HG03280 (cell line): Measurements from ENCODE around the gene ACER1.
"Not testable (repeated sequence)": the region's sequence is repeated elsewhere in the genome, so short reads cannot be mapped to it uniquely, and the experiment has no call there.

Experiments
- ATAC-seq: cut with Tn5 transposase; IDR thresholded peaks from one replicate; pipeline ENCODE4 v1.9.1; 2021; ENCODE audit warnings: mild to moderate bottlenecking, moderate library complexity; ENCODE audit not compliant: unreplicated experiment

Gene ACER1

GRCh38 chr19:6292006-6292405 lies 41.4 kb downstream of the ACER1 start:
- no peak for ATAC-seq

- no peak for ATAC-seq
Measured at GRCh38 chr19:6288737-6289136, 44.7 kb downstream of the ACER1 start.

DNA sequence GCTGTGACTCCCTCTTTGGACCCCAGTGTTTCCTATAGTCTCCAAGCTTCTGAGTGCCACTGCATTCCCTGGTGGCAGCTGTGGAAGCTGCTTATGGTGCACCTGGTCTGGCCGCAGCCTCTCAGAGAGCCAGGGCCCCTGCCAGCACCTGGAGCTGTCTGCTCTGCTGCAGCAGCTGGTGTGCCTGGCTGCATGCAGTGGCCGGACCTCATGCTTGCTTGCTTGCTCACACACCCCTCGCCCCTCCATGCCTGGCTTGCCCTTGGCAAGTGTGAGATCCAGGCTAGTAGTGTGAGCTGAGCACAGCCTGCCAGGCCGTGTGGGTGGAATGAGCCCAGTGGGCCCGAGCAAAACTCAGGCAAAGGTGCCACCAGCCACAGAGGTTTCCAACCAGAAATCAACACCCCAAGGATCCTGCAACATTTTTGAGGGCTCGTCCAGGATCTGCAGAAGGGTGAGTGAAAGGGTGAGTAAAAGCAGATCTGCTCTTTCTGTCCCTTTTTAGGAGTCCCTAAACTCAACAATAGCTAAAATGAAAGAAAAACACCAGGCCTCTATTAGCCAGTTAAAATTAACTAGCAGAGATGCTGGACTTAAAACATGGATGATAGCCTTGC lies 46.0 kb downstream of the ACER1 start:
- ATAC-seq = no peak

GRCh38 chr19:6286676-6287075 lies 46.7 kb downstream of the ACER1 start:
- ATAC-seq = no peak

- ATAC-seq = not testable (repeated sequence)
Measured at GRCh38 chr19:6282393-6282792, 51.0 kb downstream of the ACER1 start.

GRCh38 chr19:6279931-6280591 lies 53.4 kb downstream of the ACER1 start, which contains the start of gene MLLT1:
TSS of gene MLLT1 (minus strand) at chr19:6279975. CDS start at chr19:6279784, 191 bp downstream.
- peak; percentile 95 for ATAC-seq

- peak; percentile 31 for ATAC-seq
Measured at GRCh38 chr19:6279620-6279930, 53.8 kb downstream of the ACER1 start.

- no peak for ATAC-seq
Measured at GRCh38 chr19:6278740-6279619, 54.4 kb downstream of the ACER1 start.

GRCh38 chr19:6278051-6278450 lies 55.4 kb downstream of the ACER1 start:
- ATAC-seq = no peak

- ATAC-seq = no peak
Measured at GRCh38 chr19:6276447-6276846, 57.0 kb downstream of the ACER1 start.

GRCh38 chr19:6275170-6275744 lies 58.2 kb downstream of the ACER1 start:
- ATAC-seq = no peak

DNA sequence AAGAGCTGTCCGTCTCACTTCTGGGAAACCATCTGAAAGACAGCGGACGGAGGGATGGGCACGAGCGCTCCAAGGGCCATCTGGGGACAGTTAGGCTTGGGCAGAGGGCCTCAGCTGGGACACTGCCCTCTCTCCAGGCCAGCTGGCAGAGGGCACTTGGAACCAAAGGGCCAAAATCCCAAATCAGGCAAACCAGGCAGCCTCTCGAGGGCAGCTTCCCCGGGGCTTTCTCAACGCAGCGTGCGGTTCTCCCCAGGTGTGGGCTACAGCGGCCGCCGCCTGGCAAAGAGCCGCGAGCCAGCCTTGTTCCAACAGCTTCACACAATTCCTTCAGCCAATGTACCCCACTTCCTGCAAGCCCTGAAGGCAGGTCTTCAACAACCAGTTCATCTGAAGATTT lies 58.7 kb downstream of the ACER1 start:
- ATAC-seq = no peak

DNA sequence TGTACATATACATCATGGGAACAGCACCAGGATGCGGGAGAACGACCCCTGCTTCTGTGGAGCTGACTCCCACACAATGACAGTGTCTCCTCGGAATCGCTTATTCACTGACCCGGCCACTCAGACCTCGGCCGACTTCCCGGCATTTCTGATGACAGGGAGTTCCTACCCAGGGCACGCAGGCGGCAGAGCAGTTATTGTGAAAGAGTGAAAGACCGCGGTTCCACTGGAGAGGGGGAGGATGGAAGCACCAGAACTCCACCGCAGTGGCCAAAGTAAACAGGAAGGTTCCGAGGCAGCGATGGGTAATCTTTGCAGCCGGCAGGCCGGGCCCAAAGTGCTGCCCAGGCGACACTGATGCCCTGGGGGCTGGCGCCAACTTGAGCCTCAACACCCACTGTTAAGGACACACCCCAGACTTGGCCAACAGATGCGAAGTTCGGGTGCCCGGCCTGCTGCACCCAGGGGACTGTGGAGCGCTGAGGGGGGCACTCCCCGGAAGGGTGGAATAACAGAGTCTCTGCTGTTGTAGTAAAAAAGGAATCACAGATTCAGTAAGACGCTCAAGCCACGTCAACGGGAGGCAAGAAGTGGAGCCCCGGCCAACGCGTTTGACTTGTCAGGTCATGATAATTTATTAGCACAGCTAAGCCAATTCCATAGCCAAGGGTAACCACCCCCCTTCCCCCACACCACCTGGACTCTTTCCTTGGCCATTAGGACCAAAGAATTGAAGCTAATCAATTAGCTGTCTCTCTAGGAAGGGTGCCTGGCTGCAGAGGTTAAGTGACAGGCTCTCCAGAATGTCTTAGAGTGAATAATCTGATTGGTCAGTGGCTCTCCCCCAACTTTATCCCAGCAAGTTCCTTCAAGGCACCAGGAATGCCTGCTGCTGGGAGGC lies 59.5 kb downstream of the ACER1 start:
- no peak for ATAC-seq

DNA sequence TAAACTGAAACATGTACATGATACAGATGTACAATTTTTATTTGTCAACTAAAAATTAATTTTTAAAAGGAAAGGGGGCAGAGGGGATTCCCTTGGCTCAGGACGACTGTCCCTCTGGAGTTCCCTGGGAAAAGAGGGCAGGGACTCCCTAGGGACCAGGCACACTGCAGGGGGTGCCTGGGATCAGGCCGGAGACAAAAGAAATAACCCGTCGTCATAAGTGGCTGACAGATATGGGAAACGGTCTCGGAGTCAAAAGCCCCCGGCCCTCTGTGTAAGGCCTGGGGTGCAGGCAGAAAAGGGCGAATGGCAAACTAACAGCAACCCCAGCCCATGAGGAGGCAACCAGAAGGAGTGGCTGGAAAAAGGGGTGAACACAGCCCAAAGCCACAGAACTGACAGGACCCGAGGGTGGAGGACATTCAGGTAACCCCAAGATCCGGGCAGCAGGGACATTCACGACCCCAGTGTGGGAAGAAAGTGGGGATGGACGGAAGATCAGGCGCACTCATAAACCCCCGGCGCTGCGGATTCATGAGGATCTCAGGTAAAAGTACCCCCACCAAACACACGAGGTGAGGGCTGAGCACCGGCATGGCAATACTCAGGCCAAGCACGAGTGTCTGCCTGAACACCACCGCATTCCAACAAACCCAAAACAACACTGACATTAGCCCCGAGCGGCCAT lies 60.4 kb downstream of the ACER1 start:
- no peak for ATAC-seq

GRCh38 chr19:6272411-6272791 lies 61.0 kb downstream of the ACER1 start:
- ATAC-seq = no peak

DNA sequence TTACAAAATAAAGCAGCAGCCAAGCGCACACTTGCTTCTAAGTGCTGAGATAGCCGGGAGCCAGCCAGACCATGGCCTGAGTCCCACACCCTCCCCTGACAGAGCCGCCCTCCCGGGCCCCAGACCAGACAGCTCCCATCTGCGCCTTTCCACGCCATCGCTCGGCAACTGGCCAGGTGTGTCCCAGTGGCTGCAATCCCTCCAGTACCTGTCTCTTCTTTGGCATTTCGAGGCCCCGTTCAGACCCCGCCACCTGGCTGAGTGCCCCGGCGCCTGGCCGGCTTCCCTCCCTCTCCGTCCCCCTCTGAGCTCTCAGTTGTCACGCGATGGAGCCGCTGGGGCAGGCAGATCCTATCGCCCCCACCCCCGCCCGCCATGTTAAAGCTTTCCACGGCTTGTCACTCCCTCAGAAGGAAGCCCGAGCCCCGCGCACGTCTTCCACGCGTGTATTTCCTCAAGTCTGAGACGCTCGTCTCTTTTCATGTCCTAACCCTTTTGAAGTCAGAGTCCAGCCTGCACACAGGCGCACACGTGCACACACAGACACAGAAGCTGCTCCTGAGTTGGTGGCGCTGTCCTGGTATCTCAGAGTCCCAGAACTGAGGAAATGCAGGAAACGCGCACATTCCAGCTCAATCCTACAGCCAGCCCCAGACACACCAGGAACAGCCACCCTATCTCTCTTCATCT lies 61.5 kb downstream of the ACER1 start:
- ATAC-seq = no peak

GRCh38 chr19:6271251-6271650 lies 62.2 kb downstream of the ACER1 start:
- no peak for ATAC-seq

DNA sequence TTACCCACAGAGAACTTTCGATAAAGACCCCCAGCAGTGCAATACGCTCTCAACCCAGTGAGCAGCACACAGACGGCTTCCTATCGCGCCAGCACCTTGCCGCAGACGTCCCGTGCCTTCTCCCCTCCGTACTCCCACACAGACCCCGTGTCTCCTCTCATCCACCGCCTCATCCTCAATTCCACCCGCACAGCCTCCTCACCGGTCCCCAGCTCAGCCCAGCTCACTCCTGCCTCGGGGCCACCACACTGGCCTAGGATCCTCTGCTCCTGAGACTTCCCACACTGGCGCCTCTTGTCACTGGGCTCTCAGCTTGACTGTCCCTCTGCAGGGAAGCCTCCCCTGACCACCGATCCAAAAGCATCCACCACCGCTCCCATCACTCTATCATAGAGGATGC lies 62.6 kb downstream of the ACER1 start:
- ATAC-seq = no peak

DNA sequence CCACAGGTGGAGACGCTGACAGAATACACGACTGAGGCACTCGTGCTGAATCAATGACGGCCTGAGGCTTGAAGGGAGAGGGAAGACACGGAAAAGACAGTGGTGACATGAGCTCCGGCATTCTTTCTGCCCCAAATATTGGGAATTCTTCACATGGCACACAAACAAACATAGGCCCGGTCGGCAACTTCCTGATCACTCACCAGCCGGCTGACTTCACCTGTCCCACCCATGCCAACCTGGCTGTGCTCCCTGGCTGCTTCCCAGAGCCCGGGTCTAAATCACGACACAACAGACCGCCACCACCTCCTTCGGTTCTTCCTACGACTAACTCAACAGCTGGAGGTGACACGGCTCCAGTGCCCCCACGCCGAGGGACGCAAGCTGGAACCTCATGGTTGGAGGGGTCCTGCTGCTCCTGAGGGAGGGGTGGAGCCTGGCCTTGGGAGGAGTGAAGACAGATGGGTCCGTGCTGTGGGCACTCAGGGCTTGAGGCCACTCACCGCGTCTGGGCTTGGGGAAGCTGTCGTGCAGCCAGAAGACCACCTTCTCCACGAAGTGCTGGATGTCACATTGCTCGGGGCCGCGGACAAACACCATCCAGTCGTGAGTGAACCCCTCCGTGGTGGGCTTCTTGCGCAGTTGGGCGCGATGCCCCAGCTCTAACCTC lies 63.2 kb downstream of the ACER1 start:
- no peak for ATAC-seq
